IPS DF 4.7 (cell line): ENCODE results near the gene SBF1.

Experiments
- DNase-seq: peaks from one replicate; pipeline ENCODE4 v3.0.0-alpha.2; 2013; ENCODE audit warnings: low spot score; ENCODE audit errors: extremely low read depth

The SBF1 gene

DNA sequence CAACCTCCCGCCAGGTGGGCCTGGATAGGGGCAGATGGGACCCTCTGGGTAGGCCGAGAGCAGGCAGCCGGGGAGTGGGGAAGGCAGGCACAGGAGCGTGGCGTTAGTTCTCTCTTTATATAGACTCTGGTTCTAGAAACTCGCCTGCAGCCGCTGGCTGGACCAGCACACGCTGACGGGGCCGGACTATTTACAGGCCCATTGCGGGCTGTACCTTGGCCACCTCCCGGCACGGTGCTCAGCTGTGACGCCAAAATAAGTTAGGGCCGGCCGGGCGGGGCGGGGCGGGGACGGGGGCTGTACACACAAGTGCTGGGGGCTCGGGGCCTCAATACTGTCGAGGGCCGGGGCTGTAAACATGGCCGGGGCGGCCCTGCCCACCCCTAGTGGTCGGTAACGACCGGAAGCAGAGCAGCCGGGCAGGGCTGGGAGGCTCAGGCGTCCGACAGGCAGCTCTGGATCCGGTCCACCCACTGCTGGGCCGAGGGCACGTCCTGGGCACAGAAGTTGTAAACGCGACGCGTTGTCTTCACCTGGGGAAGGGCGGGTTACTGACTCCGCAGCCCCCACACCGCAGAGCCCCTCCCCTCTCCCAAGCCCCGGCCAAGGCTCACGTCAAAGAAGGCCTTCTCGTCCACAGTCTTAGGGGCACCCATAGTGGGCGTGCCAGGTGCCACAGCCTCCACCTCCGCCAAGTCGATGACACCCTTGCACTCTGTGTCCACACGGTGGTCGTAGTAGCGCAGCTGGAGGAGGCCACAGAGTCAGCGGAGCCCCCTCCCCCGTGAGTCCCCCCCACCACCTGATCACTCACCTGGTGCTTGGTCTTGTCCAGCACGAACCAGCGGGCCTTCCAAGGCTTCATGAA lies 27.9 kb downstream of the SBF1 start:
- no peak for DNase-seq

DNA sequence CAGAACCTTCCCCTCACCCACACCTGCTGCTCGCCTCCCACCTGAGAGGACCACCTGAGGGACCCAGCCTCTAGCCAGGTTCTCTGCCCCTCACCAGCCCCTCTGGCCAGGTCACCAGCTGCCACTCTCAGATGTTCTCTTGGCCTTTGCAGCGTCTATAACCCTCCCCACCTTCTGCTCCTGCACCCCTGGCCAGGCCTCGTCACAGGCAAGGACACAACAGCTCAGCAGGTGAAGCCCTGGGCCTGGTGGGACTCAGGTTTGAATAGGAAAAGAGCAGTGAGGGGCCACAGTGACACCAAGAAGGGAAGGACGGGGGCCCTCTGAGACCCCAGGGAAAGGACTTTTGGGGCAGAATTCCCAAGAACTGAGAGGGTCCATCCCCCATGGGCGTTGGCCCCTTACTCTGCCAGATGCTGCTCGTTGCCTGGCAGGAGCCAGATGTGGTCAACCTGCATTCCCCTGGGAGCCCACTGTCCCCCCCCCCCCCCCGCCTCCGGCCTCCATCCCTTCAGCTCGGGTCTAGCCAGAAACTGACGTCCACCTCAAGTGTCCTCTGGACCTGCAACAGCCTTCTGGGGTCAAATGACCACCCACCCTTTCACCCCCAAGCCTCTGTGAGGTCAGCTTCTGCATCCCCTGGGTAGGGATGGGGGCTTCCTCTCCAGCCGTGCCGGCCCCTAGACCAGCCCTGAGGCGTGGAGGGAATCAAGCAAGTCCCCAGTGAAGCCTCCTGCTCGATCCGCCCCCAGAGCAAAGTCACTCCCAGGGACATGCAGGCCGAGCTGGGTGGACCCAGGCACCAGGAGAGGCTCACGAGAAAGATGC lies 28.7 kb downstream of the SBF1 start:
- DNase-seq = no peak

GRCh38 chr22:50445071-50445879 lies 29.6 kb downstream of the SBF1 start:
- no peak for DNase-seq

DNA sequence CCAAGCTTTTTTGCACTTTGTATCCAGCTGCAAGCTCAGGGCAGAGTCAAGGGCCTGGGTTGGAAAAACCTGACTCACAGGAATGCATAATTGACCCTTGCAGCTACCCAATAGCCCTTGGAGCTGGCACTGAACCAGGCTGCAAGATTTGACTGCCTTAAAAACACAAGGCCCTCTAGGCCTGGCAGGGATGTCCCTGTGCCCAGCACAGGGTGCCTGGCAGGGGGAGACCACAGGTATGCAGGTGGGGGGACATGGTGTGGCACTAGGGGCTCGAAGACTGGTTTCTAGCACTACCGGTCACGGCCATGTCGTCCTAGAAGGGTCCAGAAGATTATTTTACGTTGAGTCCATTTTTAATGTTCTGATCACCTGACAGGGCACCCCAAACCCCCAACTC lies 30.2 kb downstream of the SBF1 start:
- DNase-seq = no peak

- no peak for DNase-seq
These were observed 30.8 kb downstream of the SBF1 start for GRCh38 chr22:50443801-50444625.

GRCh38 chr22:50443197-50443596 lies 31.6 kb downstream of the SBF1 start:
- DNase-seq = no peak

- no peak for DNase-seq
These were observed 33.3 kb downstream of the SBF1 start for GRCh38 chr22:50441428-50441993.

GRCh38 chr22:50440544-50441249 lies 34.1 kb downstream of the SBF1 start:
- DNase-seq = no peak

DNA sequence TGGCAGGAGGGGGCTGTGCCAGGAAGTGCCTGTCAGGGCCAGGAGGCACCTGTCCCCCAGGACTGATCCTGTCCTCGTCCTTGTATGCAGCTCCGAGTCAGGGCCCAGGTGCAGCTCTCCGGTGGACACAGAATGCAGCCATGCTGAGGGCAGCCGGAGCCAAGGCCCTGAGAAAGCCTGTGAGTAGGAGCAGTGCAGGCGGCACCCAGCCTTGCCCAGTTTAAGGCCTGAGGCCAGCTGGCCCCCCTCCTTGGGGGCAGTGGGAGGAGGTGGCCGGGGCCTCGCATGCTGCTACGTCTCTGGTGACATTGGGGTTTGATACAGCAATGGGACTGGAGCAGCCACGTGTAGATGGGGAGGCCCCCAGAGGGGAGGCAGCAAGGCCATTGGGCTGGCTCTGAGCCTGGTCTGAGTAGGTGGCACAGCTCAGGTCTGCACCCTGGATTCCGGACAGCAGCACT lies 34.9 kb downstream of the SBF1 start:
- DNase-seq = no peak

DNA sequence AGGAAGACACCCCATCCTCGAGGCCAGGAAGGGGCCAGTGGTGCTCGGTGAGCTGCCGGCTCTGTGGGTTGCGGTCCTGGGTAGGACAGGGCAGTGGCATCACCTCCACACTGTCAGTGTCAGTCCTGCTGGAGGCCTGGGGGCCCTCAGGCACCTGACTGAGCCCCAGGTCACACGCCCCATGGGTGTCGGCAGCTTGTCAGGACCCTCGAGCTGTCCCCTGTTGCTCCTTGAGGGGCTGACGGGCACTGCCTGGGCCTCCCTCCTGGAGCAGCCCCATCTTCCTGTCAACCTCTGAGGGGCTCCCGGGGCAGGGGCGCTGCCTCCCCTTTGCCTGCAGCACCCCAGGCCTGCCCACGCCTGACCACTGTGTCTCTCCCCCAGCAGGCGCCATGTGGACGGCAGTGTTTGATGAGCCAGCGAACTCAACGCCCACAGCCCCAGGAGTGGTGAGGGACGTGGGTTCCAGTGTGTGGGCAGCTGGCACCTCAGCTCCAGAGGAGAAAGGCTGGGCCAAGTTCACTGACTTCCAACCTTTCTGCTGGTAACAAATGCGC lies 35.4 kb downstream of the SBF1 start:
- no peak for DNase-seq

GRCh38 chr22:50438305-50439275 lies 36.2 kb downstream of the SBF1 start:
- DNase-seq = no peak

DNA sequence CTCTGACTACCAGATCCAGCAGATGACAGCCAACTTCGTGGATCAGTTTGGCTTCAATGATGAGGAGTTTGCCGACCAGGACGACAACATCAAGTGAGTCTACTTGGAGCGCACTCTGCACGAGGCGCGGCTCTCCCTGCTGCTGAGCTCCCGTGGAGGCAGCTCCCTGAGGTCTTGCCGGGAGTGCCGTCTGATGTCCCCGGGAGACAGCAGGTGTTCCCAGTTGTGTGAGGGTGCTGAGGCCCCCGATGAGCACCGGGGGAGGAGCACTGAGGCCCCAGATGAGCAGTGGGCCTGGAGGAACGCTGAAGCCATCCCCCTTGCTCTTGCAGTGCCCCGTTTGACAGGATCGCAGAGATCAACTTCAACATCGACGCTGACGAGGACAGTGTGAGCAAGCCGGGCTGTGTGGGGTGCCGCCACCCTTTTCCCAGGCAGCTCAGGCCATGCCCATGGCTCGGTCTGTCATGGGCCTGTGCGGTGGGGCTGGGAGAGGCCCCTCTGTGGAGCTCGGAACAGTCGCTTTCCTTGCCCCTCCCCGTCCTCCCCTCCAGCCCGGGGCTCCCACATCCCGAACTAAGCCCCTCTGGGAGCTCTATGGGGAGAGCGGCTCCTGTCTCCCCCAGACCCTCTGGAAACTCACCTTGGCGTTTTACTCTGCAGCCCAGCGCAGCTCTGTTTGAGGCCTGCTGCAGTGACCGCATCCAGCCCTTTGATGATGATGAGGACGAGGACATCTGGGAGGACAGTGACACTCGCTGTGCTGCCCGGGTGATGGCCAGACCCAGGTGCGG lies 37.1 kb downstream of the SBF1 start:
- no peak for DNase-seq

GRCh38 chr22:50436841-50437341 lies 37.9 kb downstream of the SBF1 start:
- DNase-seq = no peak

DNA sequence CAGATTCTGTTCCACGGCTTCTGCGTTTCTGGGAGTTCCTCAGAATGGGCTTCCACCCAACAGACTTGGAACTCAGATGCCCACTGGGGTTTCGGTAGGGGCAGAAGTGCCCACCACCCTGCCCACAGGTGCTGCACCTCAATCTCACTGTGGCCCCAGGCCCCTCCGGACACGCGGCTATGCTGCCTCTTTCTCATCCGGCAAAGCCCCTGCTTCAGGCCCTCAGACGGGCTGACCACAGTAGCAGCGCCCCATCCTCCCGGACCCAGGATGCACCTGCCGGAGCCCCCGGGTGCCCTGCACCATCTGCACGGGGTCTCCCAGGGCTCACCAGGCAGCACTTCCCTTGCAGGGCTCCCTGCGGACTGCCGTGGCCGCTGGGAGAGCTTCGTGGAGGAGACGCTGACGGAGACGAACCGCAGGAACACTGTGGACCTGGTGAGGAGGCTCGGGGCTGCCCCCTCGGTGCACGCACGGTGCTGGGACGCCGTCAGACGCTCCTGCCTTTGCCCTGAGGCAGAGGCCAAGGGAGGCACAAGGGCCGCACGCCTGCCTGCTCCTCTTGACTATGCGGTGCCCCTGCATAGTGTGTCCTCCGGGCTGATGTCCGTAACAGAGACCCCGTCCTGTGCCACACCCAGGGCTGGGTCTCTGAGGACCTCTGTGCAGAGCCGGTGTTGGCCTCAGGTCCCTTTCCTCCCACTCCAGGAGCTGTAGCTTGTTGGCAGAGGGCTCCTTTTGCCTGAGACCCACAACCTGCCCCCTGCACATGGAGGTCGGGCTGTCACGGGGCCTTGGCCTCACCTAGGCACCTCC lies 38.6 kb downstream of the SBF1 start:
- no peak for DNase-seq

- no peak for DNase-seq
These were observed 39.4 kb downstream of the SBF1 start for GRCh38 chr22:50435291-50436014.

DNA sequence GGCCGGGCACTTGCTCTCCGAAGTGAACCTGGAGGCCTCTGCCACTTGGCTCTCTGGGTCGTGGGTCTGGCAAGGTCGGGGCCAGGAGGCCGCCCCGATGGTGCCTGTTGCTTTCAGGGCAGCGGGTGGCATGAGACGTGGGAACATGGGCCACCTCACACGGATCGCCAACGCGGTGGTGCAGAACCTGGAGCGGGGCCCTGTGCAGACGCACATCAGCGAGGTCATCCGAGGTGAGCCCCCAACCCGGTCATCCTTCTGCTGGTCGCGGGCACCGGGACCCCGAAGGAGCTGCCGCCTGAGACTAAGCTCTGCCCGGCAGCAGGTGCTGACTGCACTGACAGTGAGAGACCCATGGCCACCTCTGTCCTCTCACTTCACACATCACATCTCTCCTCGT lies 40.0 kb downstream of the SBF1 start:
- no peak for DNase-seq
